Thoracic aorta (tissue), 2 donors: Measurements from ENCODE around the gene MRNIP. TPM values are rescaled to one million over a fixed set of nuclear protein-coding genes. Genes with fewer than 3 reads are reported as not detected.

Source experiments
- ATAC-seq: fragments of 150-250 bp; one replicate; pipeline ENCODE4 v1.8.0; 2017; ENCODE audit warnings: low read depth; ENCODE audit not compliant: insufficient number of reproducible peaks, low FRiP score
- DNase-seq: peaks from one replicate; pipeline ENCODE4 v3.0.0-alpha.2; 2020; ENCODE audit warnings: low spot score
- H3K27ac ChIP-seq, 2 donors: fragments of 200-600 bp; sonication (generic); 1 replicate in 1 of 2; 2 replicates in 1 of 2; pipeline ENCODE4 v1.5.1; 2016; ENCODE audit warnings: mild to moderate bottlenecking in 2 of 2, moderate library complexity in 2 of 2
- H3K27me3 ChIP-seq: fragments of 200-600 bp; sonication (generic); replicated peaks from 2 replicates; pipeline ENCODE4 v1.6.0; 2016; ENCODE audit warnings: mild to moderate bottlenecking; ENCODE audit not compliant: insufficient read depth
- H3K36me3 ChIP-seq: fragments of 200-600 bp; sonication (generic); one replicate; pipeline ENCODE4 v1.5.1; 2016
- H3K4me1 ChIP-seq, 2 donors: fragments of 200-600 bp; sonication (generic); 1 replicate in 1 of 2; 2 replicates in 1 of 2; pipeline versions ENCODE4 v1.5.1 to v1.6.0; 2016; ENCODE audit warnings: low read depth in 2 of 2, mild to moderate bottlenecking in 1 of 2; ENCODE audit not compliant: control insufficient read depth in 1 of 2
- H3K4me3 ChIP-seq: fragments of 200-600 bp; sonication (generic); 2 replicates; pipeline ENCODE4 v1.5.1; 2016; ENCODE audit warnings: mild to moderate bottlenecking
- H3K9me3 ChIP-seq: fragments of 200-600 bp; sonication (generic); 2 replicates; pipeline ENCODE4 v1.5.1; 2016
- total RNA-seq, 2 donors: library from RNA; depleted of rRNA; stranded (reverse); fragments of >200 nt; gene quantifications; one replicate each; pipeline versions ENCODE4 v1.1.0 to v1.2.3, GENCODE V29; 2016
- TF ChIP-seq, protein P1 (sequence below): fragments of 200-600 bp; sonication (generic); IDR thresholded peaks from one replicate; pipeline ENCODE4 v1.5.1; 2019; ENCODE audit warnings: antibody characterized with exemption

Gene MRNIP
- total RNA-seq, 2 donors from 2014 or later: 46.2 to 54.2 TPM

DNA sequence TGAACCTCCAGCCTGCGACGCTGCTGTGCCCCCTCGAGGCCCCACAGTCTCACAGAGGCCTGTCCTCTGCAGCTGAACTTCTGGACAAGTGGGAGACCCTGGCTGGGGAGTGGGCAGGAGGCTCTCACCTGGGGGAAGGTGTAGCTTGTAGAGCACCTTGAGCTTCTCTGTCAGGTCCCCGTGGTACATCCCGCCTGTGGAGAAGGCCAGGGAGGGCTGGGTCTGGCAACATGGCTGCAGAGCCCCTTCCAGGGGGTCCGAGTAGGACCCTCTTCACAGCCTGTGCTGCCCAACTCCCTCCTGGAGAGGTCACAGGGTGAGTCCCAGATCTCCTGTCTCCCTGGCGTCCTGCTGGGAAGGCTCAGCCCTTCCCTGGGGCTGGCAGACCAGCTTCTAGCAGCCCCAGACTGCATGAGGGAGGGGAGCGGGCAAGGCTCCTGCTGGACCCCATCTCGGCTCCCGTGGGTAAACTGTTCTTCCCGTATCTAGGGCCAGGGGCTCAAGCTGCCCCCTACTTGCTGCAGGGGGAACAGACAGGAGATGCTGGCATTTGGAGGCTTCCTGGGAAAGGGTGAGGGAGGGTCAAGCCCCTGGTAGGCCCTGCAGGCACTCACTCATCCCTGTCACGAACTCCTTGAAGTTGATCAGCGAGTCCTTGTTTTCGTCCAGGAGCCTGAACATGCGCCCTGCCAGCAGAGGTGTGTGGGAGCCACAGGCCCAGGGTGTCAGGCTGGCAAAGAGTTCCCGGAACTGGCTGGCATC lies 11.2 kb upstream of the MRNIP start:
- Histone ChIP-seq H3K4me3 (no peak overlapping the region), H3K36me3 (peaks cover 70% of the 10 kb centered on the region), H3K27ac (no peak overlapping the region), H3K4me1 (no peaks in the 10 kb centered on the region), H3K9me3 (no peaks in the 10 kb centered on the region), H3K27me3 (no peaks in the 10 kb centered on the region)
- DNase-seq: no peak
- TF ChIP-seq, protein P1, sequence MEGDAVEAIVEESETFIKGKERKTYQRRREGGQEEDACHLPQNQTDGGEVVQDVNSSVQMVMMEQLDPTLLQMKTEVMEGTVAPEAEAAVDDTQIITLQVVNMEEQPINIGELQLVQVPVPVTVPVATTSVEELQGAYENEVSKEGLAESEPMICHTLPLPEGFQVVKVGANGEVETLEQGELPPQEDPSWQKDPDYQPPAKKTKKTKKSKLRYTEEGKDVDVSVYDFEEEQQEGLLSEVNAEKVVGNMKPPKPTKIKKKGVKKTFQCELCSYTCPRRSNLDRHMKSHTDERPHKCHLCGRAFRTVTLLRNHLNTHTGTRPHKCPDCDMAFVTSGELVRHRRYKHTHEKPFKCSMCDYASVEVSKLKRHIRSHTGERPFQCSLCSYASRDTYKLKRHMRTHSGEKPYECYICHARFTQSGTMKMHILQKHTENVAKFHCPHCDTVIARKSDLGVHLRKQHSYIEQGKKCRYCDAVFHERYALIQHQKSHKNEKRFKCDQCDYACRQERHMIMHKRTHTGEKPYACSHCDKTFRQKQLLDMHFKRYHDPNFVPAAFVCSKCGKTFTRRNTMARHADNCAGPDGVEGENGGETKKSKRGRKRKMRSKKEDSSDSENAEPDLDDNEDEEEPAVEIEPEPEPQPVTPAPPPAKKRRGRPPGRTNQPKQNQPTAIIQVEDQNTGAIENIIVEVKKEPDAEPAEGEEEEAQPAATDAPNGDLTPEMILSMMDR: no peak
- ATAC-seq: no peak

DNA sequence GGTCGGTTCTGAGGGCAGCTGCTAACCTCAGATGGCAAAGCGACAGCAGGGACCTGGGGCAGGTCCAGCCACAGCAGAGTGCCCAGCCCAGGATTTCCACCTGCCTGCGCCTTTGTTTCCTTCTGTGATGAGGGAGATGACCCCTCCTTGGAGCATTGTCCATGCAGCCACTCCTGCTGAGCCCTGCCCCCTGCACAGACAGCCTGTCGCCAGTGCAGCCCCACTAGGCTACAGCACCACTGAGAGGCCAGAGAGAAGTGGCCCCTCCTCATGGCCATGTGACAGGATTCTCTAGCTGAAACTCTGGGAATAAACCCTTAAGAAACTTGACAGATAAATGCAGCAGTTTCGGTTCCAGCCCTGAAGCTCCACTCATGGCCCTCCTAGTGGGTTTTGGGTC lies 10.5 kb upstream of the MRNIP start:
- TF ChIP-seq, protein P1: no peak
- no peak for ATAC-seq

DNA sequence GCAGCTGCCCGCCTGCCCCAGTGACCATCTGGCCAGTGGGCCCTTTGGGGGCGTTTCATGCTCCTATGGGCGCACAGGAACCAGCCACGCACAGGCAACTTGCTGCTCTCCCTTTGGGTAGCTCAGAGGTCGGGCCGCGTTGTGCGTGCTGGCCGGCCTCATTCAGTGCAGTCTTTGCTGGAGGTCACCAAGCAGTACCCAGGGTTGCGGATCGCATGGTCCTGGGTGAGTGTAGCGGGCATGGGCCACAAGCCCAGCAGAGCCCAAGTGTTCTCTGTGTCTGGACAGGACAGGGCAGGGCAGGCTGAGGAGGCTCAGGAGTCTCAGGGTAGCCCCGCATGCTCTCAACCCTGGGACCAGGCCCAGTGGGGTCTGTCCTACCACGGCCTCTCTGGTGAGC lies 9.9 kb upstream of the MRNIP start:
- H3K4me3 ChIP-seq: no peak overlapping the region
- TF ChIP-seq, protein P1: no peak
- no peaks in the 10 kb centered on the region for H3K4me1 ChIP-seq
- no peaks in the 10 kb centered on the region for H3K9me3 ChIP-seq
- ATAC-seq (no peak), DNase-seq (no peak)
- no peak overlapping the region for H3K27ac ChIP-seq
- H3K27me3 ChIP-seq: no peaks in the 10 kb centered on the region
- peaks cover 69% of the 10 kb centered on the region for H3K36me3 ChIP-seq

More for the DNA sequence above, 10.5 kb upstream of the MRNIP start:
- Histone ChIP-seq H3K9me3 (no peaks in the 10 kb centered on the region), H3K27me3 (no peaks in the 10 kb centered on the region), H3K36me3 (peaks cover 69% of the 10 kb centered on the region), H3K4me3 (no peak overlapping the region), H3K27ac (no peak overlapping the region), H3K4me1 (no peaks in the 10 kb centered on the region)
- DNase-seq: no peak

DNA sequence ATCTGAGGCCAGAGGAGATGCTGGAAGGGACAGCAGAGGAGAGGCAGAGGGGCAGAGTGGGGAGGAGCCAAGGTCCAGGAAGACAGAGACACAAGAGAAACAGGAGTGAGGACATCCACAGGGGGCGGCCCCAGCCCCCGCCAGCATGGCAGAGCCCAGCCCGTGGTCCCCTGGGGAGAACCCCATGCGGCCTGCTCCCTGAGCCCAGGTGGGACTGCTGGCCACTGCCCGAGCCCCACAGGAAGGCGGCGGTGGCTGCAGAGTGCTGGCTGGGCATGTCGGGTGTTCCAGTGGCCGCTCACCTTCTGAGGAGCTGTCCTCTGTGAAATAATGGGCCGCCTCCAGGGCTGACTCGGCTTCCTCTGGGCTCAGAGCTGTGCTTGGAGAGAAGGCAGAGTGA lies 8.9 kb upstream of the MRNIP start:
- H3K4me3 ChIP-seq: no peak overlapping the region
- no peaks in the 10 kb centered on the region for H3K27me3 ChIP-seq
- no peak for DNase-seq
- no peaks in the 10 kb centered on the region for H3K9me3 ChIP-seq
- H3K4me1 ChIP-seq: no peaks in the 10 kb centered on the region
- ATAC-seq: no peak
- H3K27ac ChIP-seq: no peak overlapping the region
- TF ChIP-seq, protein P1: no peak
- H3K36me3 ChIP-seq: peaks cover 64% of the 10 kb centered on the region

DNA sequence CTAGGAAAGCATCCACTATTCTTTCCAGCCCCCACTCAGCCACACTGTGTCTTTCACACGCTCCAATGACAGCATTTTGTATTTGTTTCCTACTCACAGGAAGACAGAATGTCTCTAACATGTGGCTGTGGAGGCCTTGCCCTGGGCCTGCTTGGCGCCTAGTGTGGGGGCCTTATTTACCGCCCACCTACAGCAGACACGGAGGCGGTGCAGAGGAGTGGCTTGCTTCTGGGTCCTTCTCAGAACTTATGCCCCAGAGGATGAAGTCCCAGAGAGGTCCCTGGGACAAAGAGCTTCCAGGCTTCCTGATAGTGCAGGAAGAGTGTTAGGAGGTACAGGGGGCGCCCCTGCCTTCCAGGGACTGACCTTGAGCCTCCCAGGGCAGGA lies 8.5 kb upstream of the MRNIP start:
- Histone ChIP-seq H3K27me3 (no peaks in the 10 kb centered on the region), H3K4me1 (no peaks in the 10 kb centered on the region), H3K36me3 (peaks cover 60% of the 10 kb centered on the region), H3K9me3 (no peaks in the 10 kb centered on the region), H3K27ac (no peak overlapping the region), H3K4me3 (no peak overlapping the region)
- DNase-seq: no peak
- no peak for ATAC-seq
- TF ChIP-seq, protein P1: no peak
